OCI-LY1 (cell line): ENCODE results near the gene NOD2.

ENCODE experiments used
- CTCF ChIP-seq: fragments of 200-600 bp; sonication (generic), shearing (Covaris generic); IDR thresholded peaks from 2 replicates; pipeline ENCODE4 v1.5.1; 2017; ENCODE audit warnings: mild to moderate bottlenecking, antibody characterized with exemption, low read length, moderate library complexity, mixed read lengths
- EZH2 ChIP-seq: fragments of 200-600 bp; sonication (generic), shearing (Covaris generic); IDR thresholded peaks from 2 replicates; pipeline ENCODE4 v1.8.0; 2017; ENCODE audit warnings: borderline replicate concordance, mixed run types, mild to moderate bottlenecking, antibody characterized with exemption, low read length, moderate library complexity, mixed read lengths

- TF ChIP-seq CTCF (no peak), EZH2 (no peak)
These were observed 72.5 kb downstream of the NOD2 start for GRCh38 chr16:50765861-50766260.
